Parathyroid adenoma (tissue), 2 donors: ENCODE data around the gene SLC39A6.

ENCODE experiments used
- H2AFZ ChIP-seq: fragments of 300-600 bp; sonication (generic); one replicate; pipeline ENCODE4 v1.7.0; 2017; ENCODE audit warnings: antibody characterized with exemption, mild to moderate bottlenecking
- H3K27ac ChIP-seq: fragments of 300-600 bp; sonication (generic); one replicate; pipeline ENCODE4 v1.7.0; 2017
- H3K27me3 ChIP-seq: fragments of 300-600 bp; sonication (generic); one replicate; pipeline ENCODE4 v1.7.0; 2017; ENCODE audit warnings: low read length; ENCODE audit not compliant: control insufficient read depth, insufficient read depth
- H3K36me3 ChIP-seq: fragments of 300-600 bp; sonication (generic); one replicate; pipeline ENCODE4 v1.7.0; 2017; ENCODE audit warnings: low read length; ENCODE audit not compliant: control insufficient read depth, insufficient read depth
- H3K4me1 ChIP-seq: fragments of 300-600 bp; sonication (generic); one replicate; pipeline ENCODE4 v1.7.0; 2017; ENCODE audit warnings: control low read depth
- H3K4me2 ChIP-seq: fragments of 300-600 bp; sonication (generic); one replicate; pipeline ENCODE4 v1.7.0; 2017; ENCODE audit warnings: low read length
- H3K4me3 ChIP-seq: fragments of 300-600 bp; sonication (generic); one replicate; pipeline ENCODE4 v1.7.0; 2017; ENCODE audit warnings: low read depth, low read length
- H3K79me2 ChIP-seq: fragments of 300-600 bp; sonication (generic); one replicate; pipeline ENCODE4 v1.7.0; 2017; ENCODE audit warnings: control low read depth
- H3K9ac ChIP-seq: fragments of 300-600 bp; sonication (generic); one replicate; pipeline ENCODE4 v1.7.0; 2017; ENCODE audit warnings: mild to moderate bottlenecking
- H3K9me3 ChIP-seq: fragments of 300-600 bp; sonication (generic); one replicate; pipeline ENCODE4 v1.7.0; 2017; ENCODE audit warnings: low read length; ENCODE audit not compliant: control insufficient read depth
- TF ChIP-seq, protein P1 (sequence below): fragments of 300-600 bp; sonication (generic); IDR thresholded peaks from one replicate; pipeline ENCODE4 v1.7.0; 2017; ENCODE audit warnings: antibody characterized with exemption, mild to moderate bottlenecking
- donor health status: primary hyperparathyroidism.

Gene SLC39A6

DNA sequence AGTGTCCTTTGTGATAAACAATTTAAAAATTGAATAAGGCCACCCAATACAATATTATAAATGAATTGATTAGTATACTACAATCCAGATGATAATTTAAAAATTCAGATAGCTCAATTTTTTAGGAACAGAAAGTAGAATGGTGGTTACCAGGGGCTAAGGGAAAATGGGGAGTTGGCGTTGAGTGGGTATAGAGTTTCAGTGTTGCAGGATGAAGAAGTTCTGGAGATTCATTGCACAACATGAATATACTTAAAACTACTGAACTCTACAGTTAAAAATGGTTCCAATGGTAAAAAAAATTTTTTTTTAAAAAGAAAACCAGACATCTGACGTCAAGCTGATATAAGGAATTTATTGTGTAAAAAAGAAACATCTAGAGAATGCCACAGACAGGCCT lies 20.9 kb downstream of the SLC39A6 start:
- TF ChIP-seq, protein P1, sequence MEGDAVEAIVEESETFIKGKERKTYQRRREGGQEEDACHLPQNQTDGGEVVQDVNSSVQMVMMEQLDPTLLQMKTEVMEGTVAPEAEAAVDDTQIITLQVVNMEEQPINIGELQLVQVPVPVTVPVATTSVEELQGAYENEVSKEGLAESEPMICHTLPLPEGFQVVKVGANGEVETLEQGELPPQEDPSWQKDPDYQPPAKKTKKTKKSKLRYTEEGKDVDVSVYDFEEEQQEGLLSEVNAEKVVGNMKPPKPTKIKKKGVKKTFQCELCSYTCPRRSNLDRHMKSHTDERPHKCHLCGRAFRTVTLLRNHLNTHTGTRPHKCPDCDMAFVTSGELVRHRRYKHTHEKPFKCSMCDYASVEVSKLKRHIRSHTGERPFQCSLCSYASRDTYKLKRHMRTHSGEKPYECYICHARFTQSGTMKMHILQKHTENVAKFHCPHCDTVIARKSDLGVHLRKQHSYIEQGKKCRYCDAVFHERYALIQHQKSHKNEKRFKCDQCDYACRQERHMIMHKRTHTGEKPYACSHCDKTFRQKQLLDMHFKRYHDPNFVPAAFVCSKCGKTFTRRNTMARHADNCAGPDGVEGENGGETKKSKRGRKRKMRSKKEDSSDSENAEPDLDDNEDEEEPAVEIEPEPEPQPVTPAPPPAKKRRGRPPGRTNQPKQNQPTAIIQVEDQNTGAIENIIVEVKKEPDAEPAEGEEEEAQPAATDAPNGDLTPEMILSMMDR: no peak
- Histone ChIP-seq H2AFZ (no peak overlapping the region), H3K4me2 (no peak overlapping the region), H3K27ac (no peak overlapping the region), H3K9me3 (no peaks in the 10 kb centered on the region), H3K36me3 (no peaks in the 10 kb centered on the region), H3K4me3 (no peak overlapping the region), H3K79me2 (no peaks in the 10 kb centered on the region), H3K9ac (no peak overlapping the region), H3K4me1 (no peaks in the 10 kb centered on the region), H3K27me3 (no peaks in the 10 kb centered on the region)

DNA sequence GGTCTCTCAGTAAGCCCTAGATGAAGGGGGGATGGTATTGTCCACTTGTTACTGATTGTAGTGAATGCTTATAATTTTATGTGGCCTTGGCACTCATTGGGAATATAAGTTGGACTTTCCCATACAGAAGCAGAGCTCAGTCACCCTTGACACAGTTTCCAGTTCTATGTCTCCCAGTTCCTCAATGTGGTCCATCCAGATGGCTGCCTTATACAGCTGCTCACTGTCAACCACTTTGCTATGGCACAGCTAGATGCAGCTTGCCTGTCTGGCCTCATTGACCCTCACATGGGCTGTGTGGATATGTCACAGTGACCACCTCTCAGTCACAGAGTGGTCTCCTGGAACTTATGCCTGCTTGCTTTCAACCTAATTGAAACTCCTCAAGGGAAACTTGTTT lies 21.7 kb downstream of the SLC39A6 start:
- no peak overlapping the region for H3K27ac ChIP-seq

DNA sequence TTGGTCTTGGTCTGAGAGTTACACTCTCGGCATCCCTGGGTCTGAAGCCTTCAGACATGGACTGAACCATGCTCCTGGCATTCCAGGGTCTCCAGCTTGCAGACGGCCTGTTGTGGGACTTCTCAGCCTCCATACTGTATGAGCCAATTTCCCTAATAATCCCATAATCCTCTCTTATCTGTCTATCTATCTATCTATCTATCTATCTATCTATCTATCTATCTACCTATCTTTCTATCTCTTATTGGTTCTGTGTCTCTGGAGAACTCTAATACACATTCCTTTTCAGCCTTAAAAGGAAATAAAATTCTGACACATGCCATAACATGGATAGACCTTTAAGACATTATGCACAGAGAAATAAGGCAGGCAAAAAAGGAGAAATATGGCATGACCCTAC lies 24.4 kb downstream of the SLC39A6 start:
- H3K4me3 ChIP-seq: no peak overlapping the region
- H3K27me3 ChIP-seq: no peaks in the 10 kb centered on the region
- no peak overlapping the region for H3K4me2 ChIP-seq
- no peak overlapping the region for H3K27ac ChIP-seq
- no peaks in the 10 kb centered on the region for H3K9me3 ChIP-seq
- H3K36me3 ChIP-seq: no peaks in the 10 kb centered on the region
- H3K9ac ChIP-seq: no peak overlapping the region
- no peaks in the 10 kb centered on the region for H3K79me2 ChIP-seq
- H3K4me1 ChIP-seq: no peaks in the 10 kb centered on the region
- no peak overlapping the region for H2AFZ ChIP-seq
- TF ChIP-seq, protein P1: no peak

More for the DNA sequence above, 21.7 kb downstream of the SLC39A6 start:
- TF ChIP-seq, protein P1: no peak
- no peaks in the 10 kb centered on the region for H3K79me2 ChIP-seq
- no peaks in the 10 kb centered on the region for H3K27me3 ChIP-seq
- H3K9me3 ChIP-seq: no peaks in the 10 kb centered on the region
- H3K36me3 ChIP-seq: no peaks in the 10 kb centered on the region
- H3K4me3 ChIP-seq: no peak overlapping the region
- no peaks in the 10 kb centered on the region for H3K4me1 ChIP-seq
- H3K9ac ChIP-seq: no peak overlapping the region
- H2AFZ ChIP-seq: no peak overlapping the region
- H3K4me2 ChIP-seq: no peak overlapping the region

DNA sequence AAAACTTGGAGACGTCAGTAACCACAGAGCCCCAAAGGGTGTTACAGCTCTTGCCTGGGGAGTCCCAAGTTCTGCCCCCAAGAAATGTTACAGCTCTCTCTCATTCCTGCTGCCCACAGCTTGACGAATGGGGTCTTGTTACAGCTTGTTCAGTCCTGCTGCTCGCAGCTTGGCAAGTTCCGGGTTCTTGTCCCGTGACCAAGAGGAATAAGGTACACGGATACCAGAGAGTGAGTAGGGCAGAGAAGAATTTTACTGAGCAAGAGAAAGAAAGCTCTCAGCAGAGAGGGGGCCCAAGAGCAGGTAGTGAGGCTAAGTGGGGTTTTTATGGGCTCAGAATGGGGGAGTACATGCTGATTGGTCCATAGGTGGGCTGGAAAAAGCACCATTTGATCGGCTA lies 27.2 kb downstream of the SLC39A6 start:
- H3K9me3 ChIP-seq: no peaks in the 10 kb centered on the region
- TF ChIP-seq, protein P1: no peak
- no peaks in the 10 kb centered on the region for H3K36me3 ChIP-seq
- no peak overlapping the region for H2AFZ ChIP-seq
- H3K4me1 ChIP-seq: no peaks in the 10 kb centered on the region
- no peaks in the 10 kb centered on the region for H3K27me3 ChIP-seq
- no peaks in the 10 kb centered on the region for H3K79me2 ChIP-seq
- H3K27ac ChIP-seq: no peak overlapping the region
- H3K9ac ChIP-seq: no peak overlapping the region
- H3K4me2 ChIP-seq: no peak overlapping the region
- no peak overlapping the region for H3K4me3 ChIP-seq

- H3K9ac ChIP-seq: no peak overlapping the region
- TF ChIP-seq, protein P1: no peak
- no peak overlapping the region for H3K4me2 ChIP-seq
- no peaks in the 10 kb centered on the region for H3K9me3 ChIP-seq
- H3K4me3 ChIP-seq: no peak overlapping the region
- H3K36me3 ChIP-seq: no peaks in the 10 kb centered on the region
- no peaks in the 10 kb centered on the region for H3K4me1 ChIP-seq
- no peaks in the 10 kb centered on the region for H3K27me3 ChIP-seq
- H3K27ac ChIP-seq: no peak overlapping the region
- H3K79me2 ChIP-seq: no peaks in the 10 kb centered on the region
- H2AFZ ChIP-seq: no peak overlapping the region
These were observed 29.8 kb downstream of the SLC39A6 start for GRCh38 chr18:36099311-36099710.
